ENCODE data around the gene PRSS38. TPM values are rescaled to one million over a fixed set of nuclear protein-coding genes. Genes with fewer than 3 reads are reported as not detected.
"Not testable (repeated sequence)": the region's sequence is repeated elsewhere in the genome, so short reads cannot be mapped to it uniquely, and the experiment has no call there.

PRSS38 gene
- total RNA-seq, 1 donor from 2014 or later = not detected

DNA sequence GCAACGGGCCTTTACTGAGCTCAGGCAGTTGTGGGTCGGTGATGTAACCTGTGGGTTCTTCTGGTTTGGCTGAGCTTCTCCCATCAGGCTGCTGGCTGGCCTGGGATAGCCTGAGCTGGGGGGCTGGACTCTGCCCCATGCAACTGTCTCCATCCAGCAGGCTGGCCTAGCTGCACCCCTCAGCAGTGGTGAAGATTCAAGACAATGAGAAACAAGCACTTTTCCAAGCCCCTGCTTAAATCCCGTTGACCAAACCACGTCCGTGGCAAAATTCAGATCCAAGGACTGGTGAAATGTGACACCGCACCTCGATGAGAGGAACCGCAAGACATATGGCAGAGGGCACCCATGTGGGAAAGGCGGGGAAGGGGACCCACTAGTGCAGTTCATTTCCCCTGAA is 25.6 kb downstream of the PRSS38 start:
- Histone ChIP-seq H3K36me3 (ENCODE audit: control insufficient read depth in 3 of 3, insufficient read depth in 3 of 3, low read length in 3 of 3) (no peaks in the 10 kb centered on the region), H3K27me3 (ENCODE audit: control insufficient read depth in 3 of 3, insufficient read depth in 3 of 3, low read length in 3 of 3) (no peaks in the 10 kb centered on the region)

DNA sequence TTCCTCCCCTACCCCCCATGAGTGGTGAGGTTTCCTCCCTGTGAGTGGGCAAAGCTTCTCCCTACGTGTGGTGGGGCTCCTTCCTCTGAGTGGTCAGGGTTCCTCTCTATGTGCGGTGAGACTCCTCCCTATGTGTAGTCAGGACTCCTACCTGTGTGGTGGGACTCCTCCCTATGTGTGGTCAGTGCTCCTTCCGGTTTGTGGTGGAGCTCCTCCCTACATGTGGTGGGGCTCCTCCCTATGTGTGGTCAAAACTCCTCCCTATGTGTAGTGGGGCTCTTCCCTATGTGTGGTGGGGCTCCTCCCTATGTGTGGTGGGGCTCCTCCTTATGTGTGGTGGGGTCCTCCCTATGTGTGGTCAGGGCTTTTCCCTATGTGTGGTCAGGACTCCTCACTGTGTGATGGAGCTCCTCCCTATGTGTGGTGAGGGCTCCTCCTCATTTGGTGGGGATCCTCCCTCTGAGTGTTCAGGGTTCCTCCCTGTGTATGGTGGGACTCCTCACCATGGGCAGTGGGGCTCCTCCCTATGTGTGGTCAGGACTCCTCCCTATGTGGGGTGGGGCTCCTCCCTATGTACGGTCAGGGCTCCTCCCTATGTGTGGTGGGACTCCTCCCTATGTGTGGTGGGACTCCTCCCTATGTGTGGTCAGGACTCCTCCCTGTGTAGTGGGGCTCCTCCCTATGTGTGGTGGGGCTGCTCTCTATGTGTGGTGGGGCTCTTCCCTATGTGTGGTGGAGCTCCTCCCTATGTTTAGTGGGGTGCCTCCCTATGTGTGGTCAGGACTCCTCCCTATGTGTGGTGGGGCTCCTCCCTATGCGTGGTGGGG is 29.1 kb downstream of the PRSS38 start:
- Histone ChIP-seq H3K36me3 (ENCODE audit: control insufficient read depth in 3 of 3, insufficient read depth in 3 of 3, low read length in 3 of 3) (no peaks in the 10 kb centered on the region), H3K4me3 (ENCODE audit: low read length in 3 of 3) (no peak overlapping the region), H3K9ac (ENCODE audit: low read depth in 1 of 3, low read length in 3 of 3) (no peak overlapping the region), H3K9me3 (ENCODE audit: control insufficient read depth in 3 of 3, low read length in 3 of 3) (peaks cover 0 to 7% (median 0%) of the 10 kb centered on the region in 3 donors), H3K27ac (ENCODE audit: low read depth, low read length) (no peak overlapping the region), H3K4me1 (ENCODE audit: control insufficient read depth in 3 of 3, insufficient read depth in 3 of 3, low read length in 3 of 3) (no peaks in the 10 kb centered on the region), H3K27me3 (ENCODE audit: control insufficient read depth in 3 of 3, insufficient read depth in 3 of 3, low read length in 3 of 3) (no peaks in the 10 kb centered on the region)

More for the DNA sequence above, 25.6 kb downstream of the PRSS38 start:
- no peak overlapping the region for H3K27ac ChIP-seq (ENCODE audit: low read depth, low read length)
- H3K9me3 ChIP-seq (ENCODE audit: control insufficient read depth in 3 of 3, low read length in 3 of 3) = no peaks in the 10 kb centered on the region
- no peak overlapping the region for H3K4me3 ChIP-seq (ENCODE audit: low read length in 3 of 3)
- no peak overlapping the region for H3K9ac ChIP-seq (ENCODE audit: low read depth in 1 of 3, low read length in 3 of 3)
- H3K4me1 ChIP-seq (ENCODE audit: control insufficient read depth in 3 of 3, insufficient read depth in 3 of 3, low read length in 3 of 3) = no peaks in the 10 kb centered on the region

DNA sequence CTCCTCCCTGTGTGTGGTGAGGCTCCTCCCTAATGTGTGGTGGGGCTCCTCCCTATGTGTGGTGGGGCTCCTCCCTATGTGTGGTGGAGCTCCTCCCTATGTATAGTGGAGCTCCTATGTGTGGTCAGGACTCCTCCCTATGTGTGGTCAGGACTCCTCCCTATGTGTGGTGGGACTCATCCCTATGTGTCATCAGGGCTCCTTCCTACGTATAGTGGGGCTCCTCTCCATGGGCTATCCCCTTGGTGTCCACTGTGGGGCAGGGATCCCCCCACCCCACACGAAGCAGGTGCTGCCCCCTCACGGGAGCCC is 29.6 kb downstream of the PRSS38 start:
- no peak overlapping the region for H3K9ac ChIP-seq (ENCODE audit: low read depth in 1 of 3, low read length in 3 of 3)
- no peaks in the 10 kb centered on the region for H3K27me3 ChIP-seq (ENCODE audit: control insufficient read depth in 3 of 3, insufficient read depth in 3 of 3, low read length in 3 of 3)
- no peaks in the 10 kb centered on the region for H3K36me3 ChIP-seq (ENCODE audit: control insufficient read depth in 3 of 3, insufficient read depth in 3 of 3, low read length in 3 of 3)
- H3K9me3 ChIP-seq (ENCODE audit: control insufficient read depth in 3 of 3, low read length in 3 of 3) = peaks cover 0 to 7% (median 0%) of the 10 kb centered on the region in 3 donors
- H3K27ac ChIP-seq (ENCODE audit: low read depth, low read length) = no peak overlapping the region
- no peak overlapping the region for H3K4me3 ChIP-seq (ENCODE audit: low read length in 3 of 3)
- no peaks in the 10 kb centered on the region for H3K4me1 ChIP-seq (ENCODE audit: control insufficient read depth in 3 of 3, insufficient read depth in 3 of 3, low read length in 3 of 3)

DNA sequence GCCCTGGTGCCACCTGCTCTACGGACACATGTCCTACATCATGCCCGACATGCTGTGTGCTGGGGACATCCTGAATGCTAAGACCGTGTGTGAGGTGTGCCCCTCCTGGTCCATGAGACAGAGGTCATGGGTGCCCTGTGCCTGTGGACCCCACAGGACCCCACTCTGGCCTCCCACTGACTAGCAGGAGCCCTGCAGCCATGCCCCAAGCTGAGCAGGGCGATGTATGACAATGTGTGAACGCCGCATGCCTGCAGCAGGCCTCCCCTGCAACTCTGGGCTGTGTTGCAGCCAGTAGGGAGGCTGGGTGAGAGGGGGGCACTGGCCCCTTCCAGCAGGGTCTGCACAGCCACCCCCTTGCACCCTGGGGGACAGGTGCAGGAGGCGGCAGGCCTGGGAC is 30.0 kb downstream of the PRSS38 start:
- Histone ChIP-seq H3K27ac (ENCODE audit: low read depth, low read length) (no peak overlapping the region), H3K4me1 (ENCODE audit: control insufficient read depth in 3 of 3, insufficient read depth in 3 of 3, low read length in 3 of 3) (no peaks in the 10 kb centered on the region), H3K9me3 (ENCODE audit: control insufficient read depth in 3 of 3, low read length in 3 of 3) (peaks cover 0 to 7% (median 0%) of the 10 kb centered on the region in 3 donors), H3K4me3 (ENCODE audit: low read length in 3 of 3) (no peak overlapping the region), H3K9ac (ENCODE audit: low read depth in 1 of 3, low read length in 3 of 3) (no peak overlapping the region), H3K27me3 (ENCODE audit: control insufficient read depth in 3 of 3, insufficient read depth in 3 of 3, low read length in 3 of 3) (no peaks in the 10 kb centered on the region), H3K36me3 (ENCODE audit: control insufficient read depth in 3 of 3, insufficient read depth in 3 of 3, low read length in 3 of 3) (no peaks in the 10 kb centered on the region)

DNA sequence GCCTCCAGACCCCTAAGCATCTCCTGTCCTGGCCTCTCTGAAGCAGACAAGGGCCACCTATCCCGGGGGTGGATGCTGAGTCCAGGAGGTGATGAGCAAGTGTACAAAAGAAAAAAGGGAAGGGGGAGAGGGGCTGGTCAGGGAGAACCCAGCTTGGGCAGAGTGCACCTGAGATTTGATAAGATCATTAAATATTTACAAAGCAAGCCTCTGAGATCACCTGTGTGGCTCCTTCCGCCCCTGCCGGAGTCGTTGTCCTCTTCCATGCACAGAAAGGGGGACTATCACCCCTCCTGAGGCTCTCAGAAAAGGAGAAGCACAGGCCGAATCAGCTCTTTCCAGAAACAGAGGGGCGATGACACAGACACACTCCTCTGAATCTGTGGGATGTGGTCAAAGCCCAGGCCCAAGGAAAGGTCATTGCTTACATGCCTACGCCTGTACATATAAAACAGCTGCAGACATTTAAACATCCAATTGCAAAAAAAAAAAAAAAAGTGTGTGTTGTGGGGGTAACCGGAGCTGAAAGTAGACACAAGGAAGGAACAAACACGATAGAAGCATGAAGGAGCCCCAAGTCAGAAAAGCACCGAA is 30.9 kb downstream of the PRSS38 start:
- H3K27me3 ChIP-seq (ENCODE audit: control insufficient read depth in 3 of 3, insufficient read depth in 3 of 3, low read length in 3 of 3) = no peaks in the 10 kb centered on the region
- no peak overlapping the region for H3K4me3 ChIP-seq (ENCODE audit: low read length in 3 of 3)
- H3K4me1 ChIP-seq (ENCODE audit: control insufficient read depth in 3 of 3, insufficient read depth in 3 of 3, low read length in 3 of 3) = no peaks in the 10 kb centered on the region
- peaks cover 0 to 7% (median 0%) of the 10 kb centered on the region in 3 donors for H3K9me3 ChIP-seq (ENCODE audit: control insufficient read depth in 3 of 3, low read length in 3 of 3)
- H3K9ac ChIP-seq (ENCODE audit: low read depth in 1 of 3, low read length in 3 of 3) = no peak overlapping the region
- no peak overlapping the region for H3K27ac ChIP-seq (ENCODE audit: low read depth, low read length)
- no peaks in the 10 kb centered on the region for H3K36me3 ChIP-seq (ENCODE audit: control insufficient read depth in 3 of 3, insufficient read depth in 3 of 3, low read length in 3 of 3)

DNA sequence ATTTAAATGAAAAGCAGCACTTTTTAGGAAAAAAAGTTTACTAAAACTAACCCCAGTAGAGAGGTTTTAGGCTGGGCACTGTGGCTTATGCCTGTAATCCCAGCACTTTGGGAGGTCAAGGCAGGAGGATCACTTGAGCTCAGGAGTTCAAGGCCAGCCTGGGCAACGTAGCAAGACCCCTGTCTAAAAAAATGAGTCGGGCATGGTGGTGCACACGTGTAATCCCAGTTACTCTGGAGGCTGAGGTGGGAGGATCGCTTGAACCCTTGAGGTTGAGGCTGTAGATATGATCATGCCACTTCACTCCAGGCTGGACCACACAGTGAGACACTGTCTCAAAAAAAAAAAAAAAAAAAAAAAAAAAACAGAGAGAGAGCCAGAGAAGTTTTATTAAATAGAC is 31.6 kb downstream of the PRSS38 start:
- H3K36me3 ChIP-seq (ENCODE audit: control insufficient read depth in 3 of 3, insufficient read depth in 3 of 3, low read length in 3 of 3); H3K27me3 ChIP-seq (ENCODE audit: control insufficient read depth in 3 of 3, insufficient read depth in 3 of 3, low read length in 3 of 3); H3K4me1 ChIP-seq (ENCODE audit: control insufficient read depth in 3 of 3, insufficient read depth in 3 of 3, low read length in 3 of 3); H3K9ac ChIP-seq (ENCODE audit: low read depth in 1 of 3, low read length in 3 of 3); H3K27ac ChIP-seq (ENCODE audit: low read depth, low read length); H3K4me3 ChIP-seq (ENCODE audit: low read length in 3 of 3); H3K9me3 ChIP-seq (ENCODE audit: control insufficient read depth in 3 of 3, low read length in 3 of 3): not testable (repeated sequence)

DNA sequence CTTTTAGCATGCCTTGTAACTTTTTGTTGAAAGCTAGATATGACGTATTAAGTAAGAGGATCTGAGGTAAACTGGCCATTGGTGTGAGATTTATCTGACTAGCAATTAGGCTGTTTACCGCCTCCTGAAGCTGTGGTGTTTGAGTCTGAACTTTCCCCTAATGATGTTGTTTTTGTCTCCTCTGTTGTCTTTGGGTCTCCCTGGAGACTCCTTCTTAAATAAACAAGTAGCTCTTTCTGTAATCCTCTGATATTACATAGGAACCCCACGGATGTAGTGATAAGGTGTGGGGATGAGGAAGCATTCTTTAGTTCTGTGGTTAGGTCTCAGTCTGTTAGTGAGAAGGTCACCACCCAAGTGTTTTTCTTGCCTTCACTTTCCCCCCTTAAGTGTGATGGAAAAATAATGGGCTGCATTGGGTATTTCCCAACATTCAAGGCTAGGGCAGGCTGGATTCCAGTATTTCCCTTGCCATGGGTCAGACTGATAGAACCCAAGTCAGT is 33.0 kb downstream of the PRSS38 start:
- peaks cover 0 to 7% (median 0%) of the 10 kb centered on the region in 3 donors for H3K9me3 ChIP-seq (ENCODE audit: control insufficient read depth in 3 of 3, low read length in 3 of 3)
- no peaks in the 10 kb centered on the region for H3K36me3 ChIP-seq (ENCODE audit: control insufficient read depth in 3 of 3, insufficient read depth in 3 of 3, low read length in 3 of 3)
- no peak overlapping the region for H3K4me3 ChIP-seq (ENCODE audit: low read length in 3 of 3)
- H3K9ac ChIP-seq (ENCODE audit: low read depth in 1 of 3, low read length in 3 of 3) = no peak overlapping the region
- H3K27me3 ChIP-seq (ENCODE audit: control insufficient read depth in 3 of 3, insufficient read depth in 3 of 3, low read length in 3 of 3) = no peaks in the 10 kb centered on the region
- H3K4me1 ChIP-seq (ENCODE audit: control insufficient read depth in 3 of 3, insufficient read depth in 3 of 3, low read length in 3 of 3) = no peaks in the 10 kb centered on the region
- no peak overlapping the region for H3K27ac ChIP-seq (ENCODE audit: low read depth, low read length)

DNA sequence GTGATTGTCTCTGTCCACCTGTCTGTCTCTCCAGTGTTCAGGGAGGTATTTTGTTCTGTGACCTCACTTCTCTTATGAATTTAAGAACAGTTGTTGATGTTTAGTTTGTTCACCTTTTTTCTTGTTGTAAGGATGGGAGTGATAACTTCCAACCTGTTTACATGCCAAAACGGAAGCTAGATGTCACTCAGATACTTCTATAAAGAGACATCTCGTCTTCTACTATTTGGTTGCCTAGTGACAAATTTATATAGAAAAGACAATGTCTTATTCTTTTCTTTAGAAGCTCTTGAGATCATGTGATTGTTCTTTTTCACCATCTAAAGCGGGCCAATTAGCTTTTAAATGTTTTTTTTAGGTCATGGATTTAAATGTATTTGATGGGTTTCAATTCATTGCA is 33.8 kb downstream of the PRSS38 start:
- Histone ChIP-seq H3K4me1 (ENCODE audit: control insufficient read depth in 3 of 3, insufficient read depth in 3 of 3, low read length in 3 of 3) (no peaks in the 10 kb centered on the region), H3K9me3 (ENCODE audit: control insufficient read depth in 3 of 3, low read length in 3 of 3) (peaks cover 0 to 7% (median 0%) of the 10 kb centered on the region in 3 donors)

DNA sequence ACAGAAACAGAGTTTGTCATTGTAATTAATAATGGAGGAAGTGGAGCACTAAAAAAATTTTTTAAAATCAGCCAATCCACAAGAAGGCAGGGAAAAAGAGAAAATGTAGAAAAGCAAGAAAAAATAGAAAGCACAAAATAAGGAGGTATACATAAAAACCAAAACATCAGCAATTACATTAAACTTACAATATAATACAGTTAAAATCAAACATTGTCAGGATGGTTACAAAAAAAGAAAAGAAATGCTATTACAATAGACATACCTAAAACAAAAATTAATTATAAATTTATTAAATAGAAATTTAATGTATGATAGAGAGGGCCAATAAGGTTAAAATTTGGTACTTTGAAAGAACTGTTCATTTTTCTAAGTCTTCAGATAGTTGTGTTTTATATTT is 38.7 kb downstream of the PRSS38 start:
- Histone ChIP-seq H3K9me3 (ENCODE audit: control insufficient read depth in 3 of 3, low read length in 3 of 3) (no peaks in the 10 kb centered on the region), H3K4me1 (ENCODE audit: control insufficient read depth in 3 of 3, insufficient read depth in 3 of 3, low read length in 3 of 3) (no peaks in the 10 kb centered on the region), H3K4me3 (ENCODE audit: low read length in 3 of 3) (no peak overlapping the region), H3K27me3 (ENCODE audit: control insufficient read depth in 3 of 3, insufficient read depth in 3 of 3, low read length in 3 of 3) (no peaks in the 10 kb centered on the region), H3K36me3 (ENCODE audit: control insufficient read depth in 3 of 3, insufficient read depth in 3 of 3, low read length in 3 of 3) (no peaks in the 10 kb centered on the region), H3K27ac (ENCODE audit: low read depth, low read length) (no peak overlapping the region), H3K9ac (ENCODE audit: low read depth in 1 of 3, low read length in 3 of 3) (no peak overlapping the region)

More for the DNA sequence above, 33.8 kb downstream of the PRSS38 start:
- Histone ChIP-seq H3K27ac (ENCODE audit: low read depth, low read length) (no peak overlapping the region), H3K27me3 (ENCODE audit: control insufficient read depth in 3 of 3, insufficient read depth in 3 of 3, low read length in 3 of 3) (no peaks in the 10 kb centered on the region), H3K36me3 (ENCODE audit: control insufficient read depth in 3 of 3, insufficient read depth in 3 of 3, low read length in 3 of 3) (no peaks in the 10 kb centered on the region), H3K9ac (ENCODE audit: low read depth in 1 of 3, low read length in 3 of 3) (no peak overlapping the region), H3K4me3 (ENCODE audit: low read length in 3 of 3) (no peak overlapping the region)

DNA sequence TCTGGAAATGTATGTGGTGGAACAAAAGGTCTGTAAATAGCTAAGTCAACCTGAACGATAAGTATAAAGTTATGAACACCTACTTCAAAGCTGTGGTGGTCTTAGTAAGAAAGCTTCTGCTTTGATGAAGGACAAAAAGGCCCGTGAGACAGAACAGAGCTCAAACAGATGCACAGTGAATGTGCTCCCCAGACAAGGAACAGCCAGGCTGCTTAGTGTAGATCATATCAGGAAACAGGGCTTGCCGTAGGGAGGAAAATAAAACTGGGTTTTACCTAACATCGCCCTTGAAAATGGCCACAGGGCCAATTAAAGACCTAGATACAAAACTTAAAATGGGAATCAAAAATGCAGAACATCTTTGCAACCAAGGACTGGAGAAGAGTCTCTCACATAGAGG is 40.2 kb downstream of the PRSS38 start:
- Histone ChIP-seq H3K36me3 (ENCODE audit: control insufficient read depth in 3 of 3, insufficient read depth in 3 of 3, low read length in 3 of 3) (no peaks in the 10 kb centered on the region), H3K9ac (ENCODE audit: low read depth in 1 of 3, low read length in 3 of 3) (no peak overlapping the region), H3K27me3 (ENCODE audit: control insufficient read depth in 3 of 3, insufficient read depth in 3 of 3, low read length in 3 of 3) (peaks cover 0 to 5% (median 0%) of the 10 kb centered on the region in 3 donors), H3K4me3 (ENCODE audit: low read length in 3 of 3) (no peak overlapping the region), H3K27ac (ENCODE audit: low read depth, low read length) (no peak overlapping the region), H3K4me1 (ENCODE audit: control insufficient read depth in 3 of 3, insufficient read depth in 3 of 3, low read length in 3 of 3) (no peaks in the 10 kb centered on the region), H3K9me3 (ENCODE audit: control insufficient read depth in 3 of 3, low read length in 3 of 3) (no peaks in the 10 kb centered on the region)
